ENCODE data around the gene PPBP.

Gene PPBP

GRCh38 chr4:73974352-73974751 lies 13.6 kb downstream of the PPBP start:
- no peak overlapping the region for H3K27ac ChIP-seq (ENCODE audit: low read depth, low read length)
- no peaks in the 10 kb centered on the region for H4K20me1 ChIP-seq (ENCODE audit: control insufficient read depth, insufficient read depth, low read depth, low read length)

GRCh38 chr4:73970945-73971344 lies 17.0 kb downstream of the PPBP start:
- Histone ChIP-seq H4K20me1 (ENCODE audit: control insufficient read depth, insufficient read depth, low read depth, low read length) (no peaks in the 10 kb centered on the region), H3K36me3 (ENCODE audit: control insufficient read depth, low read length) (no peaks in the 10 kb centered on the region), H3K9me3 (ENCODE audit: control insufficient read depth, insufficient read depth, low read length) (0 out of 2 replicates have a peak, but pooled peaks cover 3% of the 10 kb centered on the region), H3K4me3 (ENCODE audit: low read length) (no peak overlapping the region), H3K27ac (ENCODE audit: low read depth, low read length) (no peak overlapping the region), H3F3A (ENCODE audit: control insufficient read depth, insufficient read depth) (no peaks in the 10 kb centered on the region), H3K27me3 (ENCODE audit: control insufficient read depth, low read length) (no peaks in the 10 kb centered on the region), H3K79me2 (ENCODE audit: control insufficient read depth, low read length) (no peaks in the 10 kb centered on the region), H3K9me2 (replicated peaks; ENCODE audit: control insufficient read depth, low read length) (no peaks in the 10 kb centered on the region), H3K4me1 (ENCODE audit: control insufficient read depth, low read length) (no peaks in the 10 kb centered on the region), H3K4me2 (ENCODE audit: low read length) (no peak overlapping the region)
- TF ChIP-seq EZH2phosphoT487 (IDR thresholded peaks at IDR 0.05; ENCODE audit: borderline replicate concordance, low read length): no peak
- no peak for TF ChIP-seq CTCF (IDR thresholded peaks at IDR 0.05; ENCODE audit: low read depth, low read length, poor library complexity, severe bottlenecking)

More at GRCh38 chr4:73974352-73974751, 13.6 kb downstream of the PPBP start:
- Histone ChIP-seq H3K4me2 (ENCODE audit: low read length) (no peak overlapping the region), H3K9me2 (replicated peaks; ENCODE audit: control insufficient read depth, low read length) (no peaks in the 10 kb centered on the region), H3K36me3 (ENCODE audit: control insufficient read depth, low read length) (no peaks in the 10 kb centered on the region), H3F3A (ENCODE audit: control insufficient read depth, insufficient read depth) (no peaks in the 10 kb centered on the region), H3K4me1 (ENCODE audit: control insufficient read depth, low read length) (no peaks in the 10 kb centered on the region), H3K27me3 (ENCODE audit: control insufficient read depth, low read length) (no peaks in the 10 kb centered on the region), H3K4me3 (ENCODE audit: low read length) (no peak overlapping the region), H3K79me2 (ENCODE audit: control insufficient read depth, low read length) (no peaks in the 10 kb centered on the region), H3K9me3 (ENCODE audit: control insufficient read depth, insufficient read depth, low read length) (0 out of 2 replicates have a peak, but pooled peaks cover 3% of the 10 kb centered on the region)
- no peak for TF ChIP-seq CTCF (IDR thresholded peaks at IDR 0.05; ENCODE audit: low read depth, low read length, poor library complexity, severe bottlenecking)
- TF ChIP-seq EZH2phosphoT487 (IDR thresholded peaks at IDR 0.05; ENCODE audit: borderline replicate concordance, low read length): no peak

- Histone ChIP-seq H3K36me3 (ENCODE audit: control insufficient read depth, low read length) (no peaks in the 10 kb centered on the region), H3K4me1 (ENCODE audit: control insufficient read depth, low read length) (no peaks in the 10 kb centered on the region), H3K4me2 (ENCODE audit: low read length) (no peak overlapping the region), H3K9me2 (replicated peaks; ENCODE audit: control insufficient read depth, low read length) (no peaks in the 10 kb centered on the region), H3K27me3 (ENCODE audit: control insufficient read depth, low read length) (no peaks in the 10 kb centered on the region), H3K9me3 (ENCODE audit: control insufficient read depth, insufficient read depth, low read length) (0 out of 2 replicates have a peak, but pooled peaks cover 3% of the 10 kb centered on the region), H4K20me1 (ENCODE audit: control insufficient read depth, insufficient read depth, low read depth, low read length) (no peaks in the 10 kb centered on the region), H3K4me3 (ENCODE audit: low read length) (no peak overlapping the region), H3K27ac (ENCODE audit: low read depth, low read length) (no peak overlapping the region), H3K79me2 (ENCODE audit: control insufficient read depth, low read length) (no peaks in the 10 kb centered on the region), H3F3A (ENCODE audit: control insufficient read depth, insufficient read depth) (no peaks in the 10 kb centered on the region)
- TF ChIP-seq CTCF (IDR thresholded peaks at IDR 0.05; ENCODE audit: low read depth, low read length, poor library complexity, severe bottlenecking): no peak
- TF ChIP-seq EZH2phosphoT487 (IDR thresholded peaks at IDR 0.05; ENCODE audit: borderline replicate concordance, low read length): no peak
These were observed 18.0 kb downstream of the PPBP start for GRCh38 chr4:73970011-73970410.

Data from DOHH2 (cell line).